ENCODE results near the gene SAMD14.
A peak's percentile ranks its signal among the peaks of the same experiment; 100 is the strongest.

The SAMD14 gene

GRCh38 chr17:50097455-50097854 is 32.5 kb downstream of the SAMD14 start:
- no peak for DNase-seq (ENCODE audit: low read depth in 2 of 2)

GRCh38 chr17:50096758-50097157 is 33.2 kb downstream of the SAMD14 start:
- DNase-seq (ENCODE audit: low read depth in 2 of 2): no peak

GRCh38 chr17:50096092-50096491 is 33.9 kb downstream of the SAMD14 start:
- DNase-seq (ENCODE audit: low read depth in 2 of 2): no peak

GRCh38 chr17:50095626-50096037 is 34.3 kb downstream of the SAMD14 start:
- DNase-seq (ENCODE audit: low read depth in 2 of 2): no peak

GRCh38 chr17:50094753-50095619 is 35.0 kb downstream of the SAMD14 start, which contains the start of gene PDK2:
TSS of gene PDK2 (plus strand) at chr17:50095351. CDS start at chr17:50095436, 85 bp downstream.
- DNase-seq (ENCODE audit: low read depth in 2 of 2): peak; percentile 91 to 92

GRCh38 chr17:50094243-50094752 is 35.7 kb downstream of the SAMD14 start:
- peak; percentile 79 to 87 for DNase-seq (ENCODE audit: low read depth in 2 of 2)

- no peak for DNase-seq (ENCODE audit: low read depth in 2 of 2)
Measured at GRCh38 chr17:50093807-50094206, 36.2 kb downstream of the SAMD14 start.

- DNase-seq (ENCODE audit: low read depth in 2 of 2): no peak
Measured at GRCh38 chr17:50093246-50093645, 36.7 kb downstream of the SAMD14 start.

- no peak for DNase-seq (ENCODE audit: low read depth in 2 of 2)
Measured at GRCh38 chr17:50091918-50092285, 38.1 kb downstream of the SAMD14 start.

- no peak for DNase-seq (ENCODE audit: low read depth in 2 of 2)
Measured at GRCh38 chr17:50090971-50091917, 38.7 kb downstream of the SAMD14 start.

- DNase-seq (ENCODE audit: low read depth in 2 of 2): no peak
Measured at GRCh38 chr17:50090071-50090470, 39.9 kb downstream of the SAMD14 start.

- DNase-seq (ENCODE audit: low read depth in 2 of 2): no peak
Measured at GRCh38 chr17:50088952-50089825, 40.8 kb downstream of the SAMD14 start.

- DNase-seq (ENCODE audit: low read depth in 2 of 2): no peak
Measured at GRCh38 chr17:50087912-50088405, 42.0 kb downstream of the SAMD14 start.

GRCh38 chr17:50087246-50087911 is 42.6 kb downstream of the SAMD14 start:
- peak; percentile 43 to 59 for DNase-seq (ENCODE audit: low read depth in 2 of 2)

GRCh38 chr17:50081757-50082156 is 48.2 kb downstream of the SAMD14 start:
- no peak for DNase-seq (ENCODE audit: low read depth in 2 of 2)

- no peak for DNase-seq (ENCODE audit: low read depth in 2 of 2)
Measured at GRCh38 chr17:50080827-50081226, 49.1 kb downstream of the SAMD14 start.

- no peak for DNase-seq (ENCODE audit: low read depth in 2 of 2)
Measured at GRCh38 chr17:50080096-50080480, 49.9 kb downstream of the SAMD14 start.

GRCh38 chr17:50079334-50080095 is 50.4 kb downstream of the SAMD14 start:
- DNase-seq (ENCODE audit: low read depth in 2 of 2): no peak

- DNase-seq (ENCODE audit: low read depth in 2 of 2): no peak
Measured at GRCh38 chr17:50078430-50078829, 51.5 kb downstream of the SAMD14 start.
